GM18868 (cell line): Measurements from ENCODE around the gene CTBP2.

Experiments used
- ATAC-seq: cut with Tn5 transposase; IDR thresholded peaks from one replicate; pipeline ENCODE4 v1.9.1; 2021; ENCODE audit warnings: mild to moderate bottlenecking, moderate library complexity; ENCODE audit not compliant: unreplicated experiment

Gene CTBP2

GRCh38 chr10:125014836-125015355 is 145.5 kb downstream of the CTBP2 start:
- no peak for ATAC-seq

DNA sequence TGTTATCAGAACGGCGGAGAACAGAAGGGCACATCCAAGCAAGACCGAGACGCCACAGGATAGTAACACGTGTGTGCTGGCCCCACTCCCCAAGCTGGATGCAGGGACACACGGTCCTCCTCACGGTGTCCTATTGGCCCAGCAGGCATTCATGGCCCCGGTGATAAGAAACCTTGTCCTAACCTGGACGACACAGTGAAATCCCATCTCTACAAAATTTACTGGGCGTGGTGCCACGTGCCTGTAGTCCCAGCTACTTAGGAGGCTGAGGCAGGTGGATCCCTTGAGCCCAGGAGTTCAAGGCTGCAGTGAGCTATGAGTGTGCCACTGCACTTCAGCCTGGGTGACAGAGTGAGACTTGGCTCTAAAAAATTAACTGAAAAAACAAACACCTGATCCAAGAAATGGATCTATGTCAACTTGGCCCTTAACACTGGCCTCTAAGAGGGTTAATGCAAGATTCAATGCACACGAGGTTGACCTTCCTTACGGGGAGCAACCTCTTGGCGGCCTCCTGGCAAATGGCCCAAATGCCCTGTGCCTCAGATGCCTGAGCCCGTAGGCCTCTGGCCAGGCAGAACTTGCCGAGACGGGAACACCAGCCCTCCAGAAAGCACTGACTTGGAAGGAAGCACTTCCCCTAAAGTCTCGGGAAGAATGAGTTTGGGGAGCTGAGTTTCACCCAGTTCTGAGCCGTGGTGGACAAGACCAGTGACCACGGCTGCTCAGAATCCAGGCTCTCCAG is 146.1 kb downstream of the CTBP2 start:
- no peak for ATAC-seq

- ATAC-seq, result no peak
Observed at GRCh38 chr10:125013529-125013872, 146.9 kb downstream of the CTBP2 start.

DNA sequence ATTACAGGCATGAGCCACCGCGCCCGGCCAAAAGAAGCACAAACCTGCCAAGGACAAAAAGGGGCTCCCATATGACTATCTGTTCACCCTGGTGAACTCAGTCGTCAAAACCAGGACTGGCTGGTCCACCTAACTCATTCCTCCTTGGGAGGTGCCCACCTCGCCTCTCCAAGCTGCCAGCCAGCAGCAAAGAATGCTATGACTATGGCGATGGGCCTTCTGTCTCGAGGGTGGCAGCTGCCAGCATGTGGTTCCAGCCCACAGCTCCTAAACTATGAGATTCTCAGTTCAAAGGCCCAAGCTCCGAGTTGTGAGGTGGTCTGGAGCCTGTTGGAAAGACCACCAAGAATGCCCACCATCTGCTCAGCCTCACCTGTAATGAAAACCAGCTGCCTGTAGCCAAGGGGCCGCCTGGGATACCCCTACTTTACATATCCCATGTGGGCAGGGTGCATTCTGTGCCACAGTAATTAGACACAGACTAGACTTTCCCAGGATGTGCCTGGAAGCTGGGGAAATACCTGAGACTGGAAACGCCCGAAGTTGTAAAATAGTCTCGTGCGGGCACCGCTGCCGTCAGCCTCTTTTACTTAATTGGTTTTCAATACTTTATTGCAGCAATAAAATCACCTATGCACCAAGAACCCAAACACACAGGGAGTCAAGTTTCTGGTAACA is 147.4 kb downstream of the CTBP2 start:
- no peak for ATAC-seq

- no peak for ATAC-seq
Observed at GRCh38 chr10:125011926-125012705, 148.2 kb downstream of the CTBP2 start.

GRCh38 chr10:125011171-125011925 is 149.0 kb downstream of the CTBP2 start:
- ATAC-seq, result no peak

GRCh38 chr10:125010362-125010761 is 150.0 kb downstream of the CTBP2 start:
- ATAC-seq, result no peak

DNA sequence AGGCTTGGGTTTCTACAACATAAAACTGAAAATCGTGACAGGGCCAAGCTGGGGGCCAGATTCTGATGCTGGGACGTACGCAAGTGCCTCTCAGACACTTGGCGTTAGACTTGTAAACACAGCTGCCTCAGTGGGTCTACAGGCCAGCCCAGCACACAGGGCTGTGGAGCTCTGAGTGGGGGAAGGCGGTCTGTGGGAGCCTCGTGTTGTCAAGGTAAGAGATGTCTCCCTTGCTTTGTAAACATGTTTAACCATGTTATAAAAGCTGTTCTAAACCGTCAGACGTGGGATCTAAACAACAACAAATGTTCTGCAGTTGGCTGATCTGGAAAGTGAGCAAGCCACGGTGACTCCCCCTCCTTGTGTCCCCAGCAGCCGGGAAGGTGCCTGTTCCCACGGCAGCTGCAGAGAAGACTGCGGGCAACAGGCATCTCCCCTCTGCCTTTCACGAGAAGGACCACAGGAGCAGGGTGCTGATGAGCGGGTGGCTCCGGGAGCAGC is 150.7 kb downstream of the CTBP2 start:
- ATAC-seq, result no peak

DNA sequence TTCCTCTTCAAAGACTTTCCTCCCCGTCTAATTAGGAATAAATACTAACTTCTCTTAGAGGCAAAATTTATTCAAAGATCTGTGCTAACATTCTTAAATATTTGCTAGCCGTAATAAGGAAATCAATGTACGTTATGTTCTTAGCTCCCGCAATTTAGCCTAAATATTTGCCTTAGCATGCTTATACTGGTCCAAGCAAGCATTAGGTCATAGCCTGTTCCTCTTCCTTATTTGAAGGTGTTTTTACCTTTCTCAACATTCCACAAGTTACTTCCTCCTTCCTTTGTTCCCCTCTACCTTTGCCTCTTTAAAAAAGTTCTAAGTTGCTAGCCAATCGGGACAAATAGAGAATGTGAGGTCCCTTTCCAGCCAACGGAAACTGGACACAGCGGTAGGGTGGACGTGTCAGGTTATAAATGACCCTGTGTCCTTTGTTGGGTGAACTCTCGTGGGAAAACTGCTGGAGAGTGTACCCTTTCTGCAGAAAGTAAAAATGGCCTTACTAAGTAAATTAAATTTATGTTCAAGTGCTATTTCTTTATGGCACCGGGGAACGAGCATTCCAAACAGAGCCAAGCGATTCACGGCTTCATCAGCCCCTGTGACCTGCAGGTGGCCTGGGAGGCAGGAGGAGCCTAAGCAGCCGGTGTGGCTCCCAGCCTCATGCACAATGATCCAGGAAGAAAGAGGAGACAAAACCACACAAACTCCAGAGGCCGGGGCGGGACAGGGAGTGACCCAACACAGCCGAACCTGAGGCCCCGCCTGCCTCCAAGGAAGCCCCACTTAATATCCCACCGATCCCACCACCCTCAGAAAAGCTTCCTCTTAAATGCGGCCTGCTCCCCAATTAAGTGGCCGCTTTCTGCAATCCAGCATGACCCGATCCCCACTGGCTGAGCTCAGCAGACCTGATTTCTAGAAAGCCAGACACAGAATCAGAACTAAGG is 151.4 kb downstream of the CTBP2 start:
- no peak for ATAC-seq

DNA sequence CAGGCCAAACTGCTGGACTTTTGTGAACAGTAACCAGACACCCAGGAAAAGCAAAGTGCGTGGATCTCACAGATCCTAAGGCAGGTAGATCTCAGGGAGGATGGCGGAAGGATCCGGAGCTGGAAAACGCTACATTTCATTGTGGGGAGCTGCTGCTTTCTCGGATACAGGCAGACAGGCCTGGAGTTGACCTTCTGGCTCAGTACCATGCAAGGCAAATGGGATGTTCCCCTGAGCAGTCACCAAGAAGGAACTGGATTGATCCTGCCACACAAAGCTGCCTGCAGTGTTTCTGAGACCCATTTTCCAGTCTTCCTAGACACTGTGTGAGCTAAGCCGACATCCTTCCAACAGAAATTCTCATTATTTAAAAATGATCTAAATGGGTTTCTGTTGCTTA is 152.9 kb downstream of the CTBP2 start:
- no peak for ATAC-seq

- ATAC-seq, result no peak
Observed at GRCh38 chr10:125006921-125007426, 153.4 kb downstream of the CTBP2 start.

GRCh38 chr10:125006188-125006680 is 154.1 kb downstream of the CTBP2 start:
- ATAC-seq, result no peak

DNA sequence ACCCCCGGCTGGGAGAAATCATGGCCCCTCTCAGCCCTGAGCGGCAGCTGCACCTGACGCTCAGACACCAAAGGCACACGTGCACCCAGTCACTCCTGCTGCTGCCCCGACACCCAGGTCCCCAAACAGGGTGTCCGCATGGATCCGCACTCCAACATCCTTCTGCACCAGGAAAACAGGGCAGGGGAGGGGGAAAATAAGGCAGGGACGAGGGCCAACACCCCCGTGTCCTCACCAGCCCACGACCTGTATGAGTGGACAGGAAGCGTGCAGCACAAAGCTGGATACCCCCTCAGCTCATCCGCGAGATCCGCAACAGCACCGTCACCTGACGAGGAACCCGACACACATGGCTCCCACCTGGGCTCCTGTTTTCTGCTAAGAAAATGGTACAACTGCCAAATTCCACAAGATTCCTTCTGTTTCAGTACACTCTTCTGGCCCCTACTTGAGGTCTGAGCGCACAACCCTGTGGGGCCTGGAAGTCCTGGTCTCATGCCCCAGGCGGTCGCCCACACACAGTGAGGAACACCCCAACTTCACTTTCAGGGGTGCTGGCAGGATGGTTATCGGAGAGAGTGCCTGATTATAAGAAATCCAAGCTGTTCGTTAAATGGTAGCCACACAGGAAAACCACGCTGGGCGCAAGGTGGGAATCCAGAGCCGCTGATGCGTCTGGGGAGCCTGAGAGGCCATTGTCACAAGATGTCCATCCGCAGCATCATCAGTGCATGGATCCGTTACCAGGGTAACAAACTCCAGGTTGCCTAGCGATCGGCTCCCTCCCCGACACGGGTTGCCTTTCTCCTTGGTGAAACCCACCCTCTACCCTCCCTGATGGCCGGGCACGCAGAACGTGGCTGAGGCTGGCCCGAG is 154.8 kb downstream of the CTBP2 start:
- ATAC-seq, result no peak

DNA sequence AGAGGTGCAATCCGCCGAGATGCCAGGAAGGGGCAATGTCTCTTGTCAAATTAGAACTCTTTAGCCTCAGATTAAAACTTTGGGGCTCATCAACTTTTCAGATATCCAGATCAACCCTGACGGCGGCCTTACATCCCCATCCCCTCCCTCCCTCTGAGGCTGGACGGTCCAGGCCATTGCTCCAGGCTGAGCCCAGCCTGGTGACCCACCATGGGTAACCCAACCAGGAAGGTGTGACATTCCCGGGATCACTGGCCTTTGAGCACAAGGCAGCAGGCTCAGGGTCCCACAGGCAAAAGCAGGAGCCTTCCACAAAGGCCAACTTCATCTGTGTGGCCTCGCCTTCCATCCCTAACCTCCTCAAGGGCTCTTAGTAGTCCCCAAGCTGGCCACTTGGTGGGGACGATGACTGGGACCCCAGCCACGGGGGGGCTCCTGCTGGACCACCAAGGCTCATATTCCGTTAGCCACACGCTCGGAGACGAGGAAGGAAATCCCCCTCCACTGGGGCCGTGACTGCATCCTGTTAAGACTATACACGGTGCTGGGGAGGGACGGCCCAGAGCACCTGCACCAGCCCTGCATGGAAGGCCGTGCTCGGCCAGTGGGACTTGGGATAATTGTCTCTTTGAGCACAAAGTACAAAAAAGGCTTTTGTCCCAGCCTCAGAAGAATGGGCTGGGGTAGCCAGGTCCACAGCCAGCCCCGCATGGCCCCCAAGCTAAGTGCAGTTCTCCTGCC is 155.6 kb downstream of the CTBP2 start:
- no peak for ATAC-seq

DNA sequence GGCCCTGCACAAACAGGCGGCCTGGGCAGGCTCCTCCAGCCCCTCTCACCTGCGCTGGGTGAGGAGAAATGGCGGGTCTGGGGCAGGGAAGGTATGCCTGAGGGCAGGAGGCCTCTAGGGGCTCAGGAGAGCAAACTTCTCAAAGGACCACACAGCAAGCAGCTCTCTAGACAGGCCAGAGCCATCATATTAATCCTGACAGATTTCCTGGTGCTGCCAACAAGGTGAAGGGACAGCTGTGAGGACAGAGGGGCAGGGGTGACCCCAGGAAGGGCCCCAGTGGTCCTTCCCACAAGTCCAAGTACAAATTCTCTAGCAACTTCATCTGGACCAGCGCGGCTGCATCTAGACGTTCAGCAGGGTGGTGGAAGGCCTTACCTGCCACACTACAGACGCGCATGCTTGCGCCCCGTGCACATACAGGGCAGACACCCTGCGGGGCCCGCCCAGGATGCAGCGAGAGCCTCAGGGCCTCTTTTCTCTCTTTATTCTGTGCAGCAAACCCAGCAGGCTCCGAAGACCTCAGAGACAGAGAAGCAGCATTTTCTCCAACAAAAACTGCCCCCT is 156.4 kb downstream of the CTBP2 start:
- ATAC-seq, result no peak

DNA sequence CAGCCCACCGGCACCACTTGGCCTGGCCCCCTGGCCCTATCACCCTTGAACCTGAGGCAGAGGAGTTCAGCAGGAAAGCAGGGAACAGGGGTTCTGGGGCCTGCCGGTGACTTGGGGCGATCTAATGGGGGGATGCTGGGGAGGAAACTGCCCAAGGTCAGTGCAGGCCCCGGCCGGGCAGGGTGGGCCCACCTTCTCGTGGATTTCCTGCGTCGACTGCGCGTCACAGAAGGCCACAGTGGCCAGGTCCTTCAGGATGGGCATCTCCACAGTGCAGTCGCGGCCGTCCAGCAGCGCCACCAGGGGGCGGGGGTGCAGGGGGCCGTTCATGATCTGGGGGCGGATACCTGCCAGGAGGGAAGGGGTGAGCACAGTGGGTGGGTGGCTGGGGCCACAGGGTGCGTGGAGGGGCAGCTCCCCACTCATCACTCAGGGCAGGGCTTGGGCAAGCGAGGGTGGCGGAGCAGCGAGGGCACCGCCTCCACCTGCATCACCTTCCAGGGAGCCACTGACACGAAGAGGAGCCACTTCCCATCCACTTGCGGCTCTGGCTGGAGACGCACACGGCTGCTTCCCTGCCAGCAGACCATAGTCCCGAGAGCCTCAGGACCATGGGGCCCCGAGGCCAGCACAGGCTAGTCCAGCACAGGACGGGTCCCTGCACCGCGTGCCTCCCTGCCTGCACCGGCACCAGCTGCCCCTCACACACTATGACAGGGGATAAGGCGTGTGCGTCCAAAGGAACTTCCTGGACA is 157.0 kb downstream of the CTBP2 start:
- ATAC-seq, result no peak
